OCI-LY1 (cell line): ENCODE data around the gene RAET1L.

Experiments used
- EZH2 ChIP-seq: fragments of 200-600 bp; sonication (generic), shearing (Covaris generic); IDR thresholded peaks from 2 replicates; pipeline ENCODE4 v1.8.0; 2017; ENCODE audit warnings: borderline replicate concordance, mixed run types, mild to moderate bottlenecking, antibody characterized with exemption, low read length, moderate library complexity, mixed read lengths
- TF ChIP-seq, protein P1 (sequence below): fragments of 200-600 bp; sonication (generic), shearing (Covaris generic); IDR thresholded peaks from 2 replicates; pipeline ENCODE4 v1.5.1; 2017; ENCODE audit warnings: mild to moderate bottlenecking, antibody characterized with exemption, low read length, moderate library complexity, mixed read lengths

DNA sequence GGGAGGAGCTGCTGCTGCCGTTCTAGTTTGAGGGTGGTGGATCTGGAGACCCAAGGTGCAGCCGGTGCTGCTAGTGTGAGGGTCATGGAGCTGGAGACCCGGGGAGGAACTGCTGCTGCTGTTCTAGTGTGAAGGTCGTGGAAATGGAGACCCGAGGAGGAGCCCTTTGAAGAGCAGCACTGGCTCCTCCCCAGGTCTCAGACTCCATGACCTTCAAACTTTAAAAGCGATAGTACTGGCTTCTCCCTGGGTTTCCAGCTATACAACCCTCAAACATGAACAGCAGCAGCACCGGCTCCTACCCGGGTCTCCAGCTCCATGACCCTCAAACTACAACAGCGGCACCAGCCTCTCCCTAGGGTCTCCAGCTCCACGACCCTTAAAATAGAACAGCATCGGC, 28.1 kb upstream of the RAET1L start:
- TF ChIP-seq, protein P1, sequence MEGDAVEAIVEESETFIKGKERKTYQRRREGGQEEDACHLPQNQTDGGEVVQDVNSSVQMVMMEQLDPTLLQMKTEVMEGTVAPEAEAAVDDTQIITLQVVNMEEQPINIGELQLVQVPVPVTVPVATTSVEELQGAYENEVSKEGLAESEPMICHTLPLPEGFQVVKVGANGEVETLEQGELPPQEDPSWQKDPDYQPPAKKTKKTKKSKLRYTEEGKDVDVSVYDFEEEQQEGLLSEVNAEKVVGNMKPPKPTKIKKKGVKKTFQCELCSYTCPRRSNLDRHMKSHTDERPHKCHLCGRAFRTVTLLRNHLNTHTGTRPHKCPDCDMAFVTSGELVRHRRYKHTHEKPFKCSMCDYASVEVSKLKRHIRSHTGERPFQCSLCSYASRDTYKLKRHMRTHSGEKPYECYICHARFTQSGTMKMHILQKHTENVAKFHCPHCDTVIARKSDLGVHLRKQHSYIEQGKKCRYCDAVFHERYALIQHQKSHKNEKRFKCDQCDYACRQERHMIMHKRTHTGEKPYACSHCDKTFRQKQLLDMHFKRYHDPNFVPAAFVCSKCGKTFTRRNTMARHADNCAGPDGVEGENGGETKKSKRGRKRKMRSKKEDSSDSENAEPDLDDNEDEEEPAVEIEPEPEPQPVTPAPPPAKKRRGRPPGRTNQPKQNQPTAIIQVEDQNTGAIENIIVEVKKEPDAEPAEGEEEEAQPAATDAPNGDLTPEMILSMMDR, result no peak
- TF ChIP-seq EZH2, result no peak
